H9 (cell line): ENCODE results near the gene OTUD4. TPM values are rescaled to one million over a fixed set of nuclear protein-coding genes. Genes with fewer than 3 reads are reported as not detected.

ENCODE experiments used
- DNase-seq: peaks from one replicate; pipeline ENCODE4 v3.0.0-alpha.2; 2017
- H2AFZ ChIP-seq: one replicate; pipeline ENCODE4 v1.6.1; 2013; ENCODE audit warnings: mild to moderate bottlenecking, low read length, control low read depth, moderate library complexity
- H2AK5ac ChIP-seq: 2 replicates; pipeline ENCODE4 v1.6.1; 2013; ENCODE audit warnings: low read length, control low read depth, mixed read lengths; ENCODE audit not compliant: insufficient read length
- H2BK120ac ChIP-seq: one replicate; pipeline ENCODE4 v1.6.1; 2013; ENCODE audit warnings: low read depth, mild to moderate bottlenecking, low read length, control low read depth, inconsistent platforms; ENCODE audit not compliant: poor library complexity, severe bottlenecking
- H2BK12ac ChIP-seq: 2 replicates; pipeline ENCODE4 v1.6.1; 2013; ENCODE audit warnings: low read length, control low read depth, mixed read lengths, low read depth; ENCODE audit not compliant: insufficient read length
- H2BK15ac ChIP-seq: 2 replicates; pipeline ENCODE4 v1.6.1; 2013; ENCODE audit warnings: low read depth, low read length, control low read depth
- H2BK20ac ChIP-seq: one replicate; pipeline ENCODE4 v1.6.1; 2013; ENCODE audit warnings: low read depth, mild to moderate bottlenecking, low read length, control low read depth, inconsistent platforms; ENCODE audit not compliant: poor library complexity, severe bottlenecking
- H2BK5ac ChIP-seq: 2 replicates; pipeline ENCODE4 v1.6.1; 2013; ENCODE audit warnings: low read length, control low read depth, mixed read lengths; ENCODE audit not compliant: insufficient read length
- H3K14ac ChIP-seq: 2 replicates; pipeline ENCODE4 v1.6.1; 2013; ENCODE audit warnings: low read length, control low read depth; ENCODE audit not compliant: insufficient read depth
- H3K18ac ChIP-seq: 2 replicates; pipeline ENCODE4 v1.6.1; 2013; ENCODE audit warnings: low read depth, mild to moderate bottlenecking, mixed read lengths, low read length, control low read depth; ENCODE audit not compliant: insufficient read length
- H3K23ac ChIP-seq: 2 replicates; pipeline ENCODE4 v1.6.1; 2013; ENCODE audit warnings: low read length, control low read depth, mixed read lengths, low read depth; ENCODE audit not compliant: insufficient read length
- H3K23me2 ChIP-seq: 2 replicates; pipeline ENCODE4 v1.6.1; 2013; ENCODE audit warnings: low read depth, mild to moderate bottlenecking, mixed read lengths, low read length, control low read depth; ENCODE audit not compliant: insufficient read length, poor library complexity, severe bottlenecking
- H3K27ac ChIP-seq: 2 replicates; pipeline ENCODE4 v1.5.1; 2013; ENCODE audit warnings: low read length, control low read depth, mixed read lengths, low read depth; ENCODE audit not compliant: insufficient read length
- H3K27me3 ChIP-seq: 2 replicates; pipeline ENCODE4 v1.6.1; 2013; ENCODE audit warnings: low read length, control low read depth, inconsistent platforms; ENCODE audit not compliant: insufficient read depth
- H3K4ac ChIP-seq: 2 replicates; pipeline ENCODE4 v1.6.1; 2013; ENCODE audit warnings: low read depth, mild to moderate bottlenecking, control low read depth, inconsistent platforms, low read length, moderate library complexity
- H3K4me1 ChIP-seq: 2 replicates; pipeline ENCODE4 v1.6.1; 2013; ENCODE audit warnings: low read length, control low read depth, inconsistent platforms; ENCODE audit not compliant: insufficient read depth
- H3K4me2 ChIP-seq: 2 replicates; pipeline ENCODE4 v1.6.1; 2013; ENCODE audit warnings: low read length, control low read depth, mixed read lengths; ENCODE audit not compliant: insufficient read length, insufficient read depth
- H3K56ac ChIP-seq: 2 replicates; pipeline ENCODE4 v1.6.1; 2013; ENCODE audit warnings: low read depth, mild to moderate bottlenecking, mixed read lengths, low read length, control low read depth; ENCODE audit not compliant: insufficient read length
- H3K79me1 ChIP-seq: 2 replicates; pipeline ENCODE4 v1.6.1; 2013; ENCODE audit warnings: low read depth, mild to moderate bottlenecking, moderate library complexity, low read length, control low read depth, inconsistent platforms; ENCODE audit not compliant: insufficient read depth, poor library complexity, severe bottlenecking
- H3K79me2 ChIP-seq: 2 replicates; pipeline ENCODE4 v1.6.1; 2013; ENCODE audit warnings: low read length, control low read depth, inconsistent platforms; ENCODE audit not compliant: insufficient read depth
- H3K9ac ChIP-seq: 2 replicates; pipeline ENCODE4 v1.6.1; 2013; ENCODE audit warnings: low read length, control low read depth, mixed read lengths; ENCODE audit not compliant: insufficient read length; ENCODE audit errors: extremely low read depth
- H3K9me3 ChIP-seq: one replicate; pipeline ENCODE4 v1.6.1; 2013; ENCODE audit warnings: low read depth, low read length, inconsistent platforms; ENCODE audit not compliant: control insufficient read depth
- H3T11ph ChIP-seq: one replicate; pipeline ENCODE4 v1.6.1; 2013; ENCODE audit warnings: mild to moderate bottlenecking, low read length, control low read depth, inconsistent platforms
- H4K20me1 ChIP-seq: one replicate; pipeline ENCODE4 v1.6.1; 2013; ENCODE audit not compliant: control insufficient read depth, insufficient read length, insufficient read depth
- H4K5ac ChIP-seq: 2 replicates; pipeline ENCODE4 v1.6.1; 2013; ENCODE audit warnings: low read depth, mild to moderate bottlenecking, mixed read lengths, low read length, control low read depth; ENCODE audit not compliant: insufficient read length
- H4K8ac ChIP-seq: replicated peaks from 2 replicates; pipeline ENCODE4 v1.6.1; 2013; ENCODE audit warnings: low read length, control low read depth, mixed read lengths, low read depth; ENCODE audit not compliant: insufficient read length
- H4K91ac ChIP-seq: 2 replicates; pipeline ENCODE4 v1.6.1; 2013; ENCODE audit warnings: low read depth, mild to moderate bottlenecking, moderate library complexity, mixed read lengths, low read length, control low read depth; ENCODE audit not compliant: insufficient read length
- H3K27ac Mint-ChIP-seq, 3 experiments: 2 replicates in 2 of 3; 3 replicates in 1 of 3; pipeline ENCODE4 v1.8.0; 2020 to 2021; ENCODE audit warnings: mixed read lengths in 3 of 3, mild to moderate bottlenecking in 1 of 3, moderate library complexity in 1 of 3
- H3K27me3 Mint-ChIP-seq: 2 replicates; pipeline ENCODE4 v1.8.0; 2021; ENCODE audit warnings: low read depth, mild to moderate bottlenecking, moderate library complexity, mixed read lengths
- H3K36me3 Mint-ChIP-seq, 3 experiments: 2 replicates in 2 of 3; 3 replicates in 1 of 3; pipeline ENCODE4 v1.8.0; 2020 to 2021; ENCODE audit warnings: low read depth in 3 of 3, mixed read lengths in 3 of 3; ENCODE audit not compliant: insufficient read depth in 1 of 3
- H3K4me1 Mint-ChIP-seq, 2 experiments: 2 replicates each; pipeline ENCODE4 v1.8.0; 2020; ENCODE audit warnings: mixed read lengths in 2 of 2
- H3K4me3 Mint-ChIP-seq, 2 experiments: 2 replicates in 1 of 2; 3 replicates in 1 of 2; pipeline ENCODE4 v1.8.0; 2020 to 2021; ENCODE audit warnings: mild to moderate bottlenecking in 2 of 2, mixed read lengths in 2 of 2, moderate library complexity in 1 of 2
- H3K9me3 Mint-ChIP-seq, 2 experiments: 2 replicates in 1 of 2; 3 replicates in 1 of 2; pipeline ENCODE4 v1.8.0; 2020; ENCODE audit warnings: mild to moderate bottlenecking in 2 of 2, mixed read lengths in 2 of 2, moderate library complexity in 1 of 2
- CTCF ChIP-seq: fragments of 200-600 bp; sonication (generic); conservative IDR thresholded peaks from 3 replicates; pipeline ENCODE4 v1.8.0; 2021; ENCODE audit warnings: antibody characterized with exemption, mild to moderate bottlenecking
- WGBS: extraction: QIAGEN DNeasy Blood & Tissue Kit; methylation state at CpG from one replicate; pipeline ENCODE4 v1.1.7; 2013; ENCODE audit warnings: missing lambda C conversion rate, low lambda C conversion rate, mixed read lengths; ENCODE audit not compliant: insufficient read length; ENCODE audit errors: extremely low coverage; 5-methylcytosine and 5-hydroxymethylcytosine counted together
- total RNA-seq: library from RNA; stranded (reverse); gene quantifications from 2 replicates; pipeline ENCODE4 v1.2.1, GENCODE V29; 2021

OTUD4 gene
- total RNA-seq, 1 experiment from 2014 or later = 59.0 TPM

- Histone ChIP-seq H2BK20ac (no peak overlapping the region), H3K9me3 (no peaks in the 10 kb centered on the region), H4K8ac (no peak overlapping the region), H3T11ph (no peak overlapping the region), H4K20me1 (no peaks in the 10 kb centered on the region), H4K91ac (no peak overlapping the region), H3K23ac (no peak overlapping the region), H2BK5ac (no peak overlapping the region), H4K5ac (no peak overlapping the region), H2AK5ac (no peak overlapping the region), H3K27me3 (no peaks in the 10 kb centered on the region), H3K4me1 (no peaks in the 10 kb centered on the region), H3K18ac (no peak overlapping the region), H3K23me2 (no peaks in the 10 kb centered on the region), H3K79me2 (peaks cover 7% of the 10 kb centered on the region; the same call in 1 of the 2 replicates), H3K27ac (no peak overlapping the region), H3K4ac (no peak overlapping the region), H2BK12ac (no peak overlapping the region), H2BK120ac (no peak overlapping the region), H3K56ac (no peak overlapping the region), H2AFZ (no peak overlapping the region), H3K9ac (no peak overlapping the region), H3K79me1 (no peaks in the 10 kb centered on the region), H3K4me2 (no peak overlapping the region), H3K14ac (no peak overlapping the region), H2BK15ac (no peak overlapping the region)
- WGBS = no CpG with 5 or more reads among the region's 2 CpGs
- Mint-ChIP-seq H3K4me1 (no peaks in the 10 kb centered on the region), H3K36me3 (peaks cover 25 to 60% (median 46%) of the 10 kb centered on the region in 3 experiments), H3K9me3 (no peaks in the 10 kb centered on the region), H3K4me3 (no peak overlapping the region), H3K27ac (no peak overlapping the region), H3K27me3 (no peaks in the 10 kb centered on the region)
- no peak for TF ChIP-seq CTCF
- DNase-seq = no peak
Measured at GRCh38 chr4:145107126-145107525, 73.3 kb downstream of the OTUD4 start.
